Caco-2 (cell line): ENCODE results near the gene TAF3. TPM values are rescaled to one million over a fixed set of nuclear protein-coding genes. Genes with fewer than 3 reads are reported as not detected.
A peak's percentile ranks its signal among the peaks of the same experiment; 100 is the strongest.

Source experiments
- BruUV-seq: library from RNA; stranded (reverse); fragments of 400-500 nt; replicated peaks from 2 replicates; lab custom pipeline; 2021; lab: Mats Ljungman, UMichigan
- CTCF ChIA-PET: fragments of 300-600 bp; sonication (Branson Sonifier 250); formaldehyde crosslinking; loops from one replicate; lab custom pipeline; 2022; ENCODE audit warnings: antibody characterized with exemption; lab: Charles Lee
- POLR2A ChIA-PET: fragments of 300-600 bp; sonication (Branson Sonifier 250); formaldehyde crosslinking; loops from one replicate; lab custom pipeline; 2022; ENCODE audit warnings: antibody characterized with exemption; lab: Charles Lee
- DNase-seq, 2 experiments: peaks; one replicate each; pipeline versions ENCODE4 v3.0.0 to v3.0.0-alpha.2; 2020 to 2022
- H3K27me3 ChIP-seq: replicated peaks from 2 replicates; pipeline ENCODE4 v1.6.0; 2011; ENCODE audit warnings: low read length; ENCODE audit not compliant: control insufficient read depth, insufficient read depth
- H3K36me3 ChIP-seq: 2 replicates; pipeline ENCODE4 v1.5.1; 2011; ENCODE audit warnings: low read length; ENCODE audit not compliant: control insufficient read depth, insufficient read depth
- H3K4me1 ChIP-seq: fragments of 250-450 bp; sonication (Bioruptor Pico); 2 replicates; pipeline ENCODE4 v1.5.1; 2020; ENCODE audit warnings: mild to moderate bottlenecking
- H3K4me3 ChIP-seq: 2 replicates; pipeline ENCODE4 v1.5.1; 2011; ENCODE audit warnings: low read depth, mild to moderate bottlenecking, control low read depth, low read length
- H3K9me3 ChIP-seq: fragments of 250-450 bp; sonication (Bioruptor Pico); 2 replicates; pipeline ENCODE4 v1.5.1; 2020; ENCODE audit warnings: mild to moderate bottlenecking, moderate library complexity
- H3K27ac Mint-ChIP-seq: one replicate; pipeline ENCODE4 v1.8.0; 2022; ENCODE audit warnings: mixed read lengths; ENCODE audit not compliant: unreplicated experiment
- H3K27me3 Mint-ChIP-seq: one replicate; pipeline ENCODE4 v1.8.0; 2022; ENCODE audit warnings: mixed read lengths; ENCODE audit not compliant: insufficient read depth, unreplicated experiment
- H3K36me3 Mint-ChIP-seq: one replicate; pipeline ENCODE4 v1.8.0; 2022; ENCODE audit warnings: mild to moderate bottlenecking, mixed read lengths; ENCODE audit not compliant: insufficient read depth, unreplicated experiment
- H3K4me1 Mint-ChIP-seq: one replicate; pipeline ENCODE4 v1.8.0; 2022; ENCODE audit warnings: low read depth, mixed read lengths; ENCODE audit not compliant: unreplicated experiment
- H3K4me3 Mint-ChIP-seq: one replicate; pipeline ENCODE4 v1.8.0; 2022; ENCODE audit warnings: mild to moderate bottlenecking, moderate library complexity, mixed read lengths; ENCODE audit not compliant: unreplicated experiment
- H3K9me3 Mint-ChIP-seq: one replicate; pipeline ENCODE4 v1.8.0; 2022; ENCODE audit warnings: mixed read lengths; ENCODE audit not compliant: unreplicated experiment
- CTCF ChIP-seq, 2 experiments: fragments of 200-600 bp in 1 of 2; IDR thresholded peaks; 1 replicate in 1 of 2; 2 replicates in 1 of 2; pipeline versions ENCODE4 v1.5.1 to v1.8.0; 2011 to 2022; ENCODE audit warnings: antibody characterized with exemption in 1 of 2, control low read depth in 1 of 2, inconsistent platforms in 1 of 2, low read depth in 1 of 2, low read length in 1 of 2, mild to moderate bottlenecking in 1 of 2, moderate library complexity in 1 of 2; ENCODE audit not compliant: insufficient read depth in 1 of 2, severe bottlenecking in 1 of 2, unreplicated experiment in 1 of 2
- intact Hi-C: fragments of 100-400 bp; cut with micrococcal nuclease; formaldehyde crosslinking; loops from one replicate; pipeline ENCODE4 v1.10.0; 2022; ENCODE audit not compliant: unreplicated experiment
- total RNA-seq: library from RNA; stranded (reverse); gene quantifications from 2 replicates; pipeline ENCODE4 v1.2.3, GENCODE V29; 2022

The TAF3 gene
- total RNA-seq, 1 experiment from 2014 or later: 30.6 TPM

DNA sequence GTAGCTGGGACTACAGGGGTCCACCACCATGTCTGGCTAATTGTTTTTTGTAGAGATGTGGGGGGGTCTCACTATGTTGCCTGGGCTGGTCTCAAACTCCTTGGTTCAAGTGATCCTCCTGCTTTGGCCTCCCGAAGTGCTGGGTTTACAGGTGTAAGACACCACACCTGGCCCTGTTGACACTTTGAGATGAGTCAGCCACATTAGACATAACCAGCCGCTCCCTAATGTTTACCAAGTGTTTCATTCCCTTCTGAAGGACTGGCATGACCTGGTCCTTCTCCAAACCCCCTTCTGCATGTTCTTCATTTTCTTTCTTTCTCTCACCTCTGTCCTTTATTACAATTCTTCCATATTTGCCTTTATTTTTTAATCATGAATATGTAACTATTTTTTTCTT is 67.8 kb downstream of the TAF3 start:
- intact Hi-C loops: loop anchor here (2.0 to 5.0 kb wide), 3 partner anchors 23 to 161 kb away; no protein-coding TSS in a partner anchor
- Mint-ChIP-seq H3K4me1 (peaks cover 36% of the 10 kb centered on the region), H3K27ac (peak overlapping the region; percentile 2), H3K9me3 (no peaks in the 10 kb centered on the region), H3K27me3 (no peaks in the 10 kb centered on the region), H3K36me3 (no peaks in the 10 kb centered on the region), H3K4me3 (no peak overlapping the region)
- Histone ChIP-seq H3K4me1 (peaks cover 22% of the 10 kb centered on the region), H3K36me3 (no peaks in the 10 kb centered on the region), H3K9me3 (no peaks in the 10 kb centered on the region), H3K4me3 (no peak overlapping the region), H3K27me3 (no peaks in the 10 kb centered on the region)
- ChIA-PET CTCF (no interaction called here), POLR2A (no interaction called here)
- BruUV-seq: no TSS peak
- no peak for DNase-seq
- no peak for TF ChIP-seq CTCF (IDR thresholded peaks at IDR 0.05; ENCODE audit: insufficient read depth in 1 of 2, low read depth in 1 of 2, low read length in 1 of 2, severe bottlenecking in 1 of 2, unreplicated experiment in 1 of 2)

DNA sequence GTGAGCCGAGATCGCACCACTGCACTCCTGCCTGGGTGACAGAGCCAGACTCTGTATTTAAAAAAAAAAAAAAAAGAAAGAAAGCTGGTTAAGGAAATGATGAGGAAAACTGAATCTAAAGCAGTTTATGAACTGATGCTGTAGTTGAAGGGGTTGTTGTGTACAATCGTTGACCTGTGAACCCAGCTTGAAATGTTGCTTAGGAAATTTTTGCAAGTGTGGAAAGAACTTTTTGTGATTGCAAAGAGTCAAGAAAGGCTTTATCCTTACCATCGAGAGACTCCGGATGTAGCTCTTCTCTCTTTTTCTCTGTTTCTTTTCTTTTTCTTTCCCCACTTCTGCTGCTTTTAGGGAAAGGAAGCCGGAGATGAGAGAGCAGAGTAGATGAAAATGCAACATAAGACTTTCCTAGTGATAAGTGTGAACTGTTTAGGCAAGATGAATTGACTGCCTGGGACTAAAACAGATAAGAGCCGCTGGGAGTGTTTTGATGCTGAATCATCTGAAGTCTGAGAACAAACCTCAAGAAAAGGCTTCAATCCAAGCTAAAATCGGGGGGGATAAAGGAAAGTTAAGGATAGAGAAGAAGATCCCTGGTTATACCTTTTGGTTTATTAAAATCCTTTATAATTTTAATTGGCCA is 69.0 kb downstream of the TAF3 start:
- Mint-ChIP-seq H3K4me3 (no peak overlapping the region), H3K27me3 (no peaks in the 10 kb centered on the region), H3K9me3 (no peaks in the 10 kb centered on the region), H3K27ac (peak overlapping the region; percentile 58), H3K4me1 (peaks cover 36% of the 10 kb centered on the region), H3K36me3 (no peaks in the 10 kb centered on the region)
- no peak for DNase-seq
- H3K9me3 ChIP-seq: no peaks in the 10 kb centered on the region
- no peaks in the 10 kb centered on the region for H3K27me3 ChIP-seq
- BruUV-seq: no TSS peak
- peaks cover 22% of the 10 kb centered on the region for H3K4me1 ChIP-seq
- ChIA-PET POLR2A (interaction anchor here (0.6 to 1.0 kb wide), 2 partner anchors 45 to 110 kb away, joined by 4 read pairs; no protein-coding TSS in a partner anchor), CTCF (interaction anchor here (0.8 kb wide), 1 partner anchor 15 kb away, joined by 7 read pairs; no protein-coding TSS in a partner anchor)
- no peaks in the 10 kb centered on the region for H3K36me3 ChIP-seq
- no peak overlapping the region for H3K4me3 ChIP-seq
- TF ChIP-seq CTCF (IDR thresholded peaks at IDR 0.05; ENCODE audit: insufficient read depth in 1 of 2, low read depth in 1 of 2, low read length in 1 of 2, severe bottlenecking in 1 of 2, unreplicated experiment in 1 of 2): no peak
- intact Hi-C loops: loop anchor here (2.0 to 5.0 kb wide), 3 partner anchors 22 to 160 kb away; no protein-coding TSS in a partner anchor

GRCh38 chr10:7889947-7890542 is 71.7 kb downstream of the TAF3 start:
- Histone ChIP-seq H3K27me3 (no peaks in the 10 kb centered on the region), H3K4me3 (no peak overlapping the region), H3K36me3 (no peaks in the 10 kb centered on the region), H3K4me1 (peaks cover 22% of the 10 kb centered on the region), H3K9me3 (no peaks in the 10 kb centered on the region)
- no peak for TF ChIP-seq CTCF (IDR thresholded peaks at IDR 0.05; ENCODE audit: insufficient read depth in 1 of 2, low read depth in 1 of 2, low read length in 1 of 2, severe bottlenecking in 1 of 2, unreplicated experiment in 1 of 2)
- Mint-ChIP-seq H3K4me3 (no peak overlapping the region), H3K9me3 (no peaks in the 10 kb centered on the region), H3K27ac (no peak overlapping the region), H3K27me3 (no peaks in the 10 kb centered on the region), H3K4me1 (peaks cover 48% of the 10 kb centered on the region), H3K36me3 (no peaks in the 10 kb centered on the region)
- BruUV-seq: no TSS peak
- DNase-seq: no peak
- POLR2A ChIA-PET: no interaction called here
- CTCF ChIA-PET: no interaction called here
- intact Hi-C loops: loop anchor here (2.0 to 5.0 kb wide), 3 partner anchors 43 to 157 kb away; no protein-coding TSS in a partner anchor
